HAP-1 (cell line): Measurements from ENCODE around the gene RASGRF1.
A peak's percentile ranks its signal among the peaks of the same experiment; 100 is the strongest.

Experiments
- DNase-seq, 2 experiments: peaks; one replicate each; pipeline ENCODE4 v3.0.0-alpha.2; 2016 to 2020; ENCODE audit warnings: low spot score in 2 of 2
- H3K27me3 ChIP-seq: fragments of 250-450 bp; sonication (Bioruptor Pico); 2 replicates; pipeline ENCODE4 v1.5.1; 2020; ENCODE audit warnings: low read depth, mild to moderate bottlenecking, moderate library complexity
- H3K36me3 ChIP-seq: fragments of 250-450 bp; sonication (Bioruptor Pico); replicated peaks from 2 replicates; pipeline ENCODE4 v1.5.1; 2020; ENCODE audit warnings: mild to moderate bottlenecking
- H3K4me1 ChIP-seq: fragments of 250-450 bp; sonication (Bioruptor Pico); 2 replicates; pipeline ENCODE4 v1.5.1; 2020; ENCODE audit warnings: mild to moderate bottlenecking
- H3K4me3 ChIP-seq: fragments of 250-450 bp; sonication (Bioruptor Pico); 2 replicates; pipeline ENCODE4 v1.5.1; 2020; ENCODE audit warnings: mild to moderate bottlenecking, moderate library complexity
- H3K9me3 ChIP-seq: fragments of 250-450 bp; sonication (Bioruptor Pico); 2 replicates; pipeline ENCODE4 v1.5.1; 2020; ENCODE audit warnings: mild to moderate bottlenecking, moderate library complexity
- in situ Hi-C: fragments of 300-500 bp; cut with MboI; formaldehyde crosslinking; loops from 3 replicates; pipeline ENCODE4 v1.14.3; 2020; ENCODE audit warnings: low sequenced_read_pairs, inconsistent platforms, mixed read lengths

Gene RASGRF1

GRCh38 chr15:78987556-78988360, 102.8 kb downstream of the RASGRF1 start:
- Histone ChIP-seq H3K4me3 (no peak overlapping the region), H3K36me3 (no peaks in the 10 kb centered on the region), H3K9me3 (no peaks in the 10 kb centered on the region), H3K4me1 (no peaks in the 10 kb centered on the region), H3K27me3 (peaks cover 17% of the 10 kb centered on the region)
- in situ Hi-C loops = no loop called here
- no peak for DNase-seq

- Histone ChIP-seq H3K4me3 (no peak overlapping the region), H3K4me1 (no peaks in the 10 kb centered on the region), H3K27me3 (peaks cover 17% of the 10 kb centered on the region), H3K9me3 (no peaks in the 10 kb centered on the region), H3K36me3 (no peaks in the 10 kb centered on the region)
- no peak for DNase-seq
- in situ Hi-C loops = no loop called here
Measured at GRCh38 chr15:78985859-78986475, 104.6 kb downstream of the RASGRF1 start.

- no peak overlapping the region for H3K4me3 ChIP-seq
- H3K4me1 ChIP-seq = peaks cover 3% of the 10 kb centered on the region
- DNase-seq = no peak
- peaks cover 15% of the 10 kb centered on the region for H3K27me3 ChIP-seq
- H3K9me3 ChIP-seq = no peaks in the 10 kb centered on the region
- H3K36me3 ChIP-seq = no peaks in the 10 kb centered on the region
- in situ Hi-C loops = no loop called here
Measured at GRCh38 chr15:78984041-78984440, 106.5 kb downstream of the RASGRF1 start.

GRCh38 chr15:78983146-78983918, 107.2 kb downstream of the RASGRF1 start:
- Histone ChIP-seq H3K4me3 (no peak overlapping the region), H3K4me1 (peaks cover 3% of the 10 kb centered on the region), H3K36me3 (no peaks in the 10 kb centered on the region), H3K9me3 (no peaks in the 10 kb centered on the region), H3K27me3 (peaks cover 10% of the 10 kb centered on the region)
- in situ Hi-C loops = no loop called here
- DNase-seq = no peak

- H3K36me3 ChIP-seq = no peaks in the 10 kb centered on the region
- no peak overlapping the region for H3K4me3 ChIP-seq
- H3K9me3 ChIP-seq = no peaks in the 10 kb centered on the region
- H3K4me1 ChIP-seq = peaks cover 3% of the 10 kb centered on the region
- in situ Hi-C loops = no loop called here
- H3K27me3 ChIP-seq = peaks cover 4% of the 10 kb centered on the region; the same call in 1 of the 2 replicates
- DNase-seq = no peak
Measured at GRCh38 chr15:78982736-78983135, 107.8 kb downstream of the RASGRF1 start.

- in situ Hi-C loops = no loop called here
- no peak for DNase-seq
- H3K4me3 ChIP-seq = no peak overlapping the region
- H3K9me3 ChIP-seq = no peaks in the 10 kb centered on the region
- H3K36me3 ChIP-seq = no peaks in the 10 kb centered on the region
- H3K27me3 ChIP-seq = no peaks in the 10 kb centered on the region
- H3K4me1 ChIP-seq = peaks cover 3% of the 10 kb centered on the region
Measured at GRCh38 chr15:78981532-78982313, 108.9 kb downstream of the RASGRF1 start.

GRCh38 chr15:78979456-78980320, 110.9 kb downstream of the RASGRF1 start:
- Histone ChIP-seq H3K4me1 (peaks cover 3% of the 10 kb centered on the region), H3K4me3 (no peak overlapping the region), H3K9me3 (no peaks in the 10 kb centered on the region), H3K27me3 (no peaks in the 10 kb centered on the region), H3K36me3 (no peaks in the 10 kb centered on the region)
- in situ Hi-C loops = no loop called here
- peak; percentile 88 to 92 for DNase-seq

- Histone ChIP-seq H3K4me1 (peaks cover 3% of the 10 kb centered on the region), H3K27me3 (no peaks in the 10 kb centered on the region), H3K36me3 (no peaks in the 10 kb centered on the region), H3K9me3 (no peaks in the 10 kb centered on the region), H3K4me3 (no peak overlapping the region)
- DNase-seq = no peak
- in situ Hi-C loops = no loop called here
Measured at GRCh38 chr15:78978601-78979179, 111.9 kb downstream of the RASGRF1 start.

GRCh38 chr15:78977591-78978347, 112.8 kb downstream of the RASGRF1 start:
- H3K9me3 ChIP-seq = no peaks in the 10 kb centered on the region
- no peak for DNase-seq
- H3K36me3 ChIP-seq = no peaks in the 10 kb centered on the region
- no peaks in the 10 kb centered on the region for H3K27me3 ChIP-seq
- in situ Hi-C loops = no loop called here
- H3K4me1 ChIP-seq = peaks cover 3% of the 10 kb centered on the region
- no peak overlapping the region for H3K4me3 ChIP-seq

GRCh38 chr15:78977091-78977571, 113.4 kb downstream of the RASGRF1 start:
- DNase-seq = no peak
- H3K4me1 ChIP-seq = peaks cover 3% of the 10 kb centered on the region
- in situ Hi-C loops = no loop called here
- H3K4me3 ChIP-seq = no peak overlapping the region
- H3K27me3 ChIP-seq = no peaks in the 10 kb centered on the region
- no peaks in the 10 kb centered on the region for H3K9me3 ChIP-seq
- H3K36me3 ChIP-seq = no peaks in the 10 kb centered on the region

GRCh38 chr15:78976691-78977090, 113.9 kb downstream of the RASGRF1 start:
- Histone ChIP-seq H3K27me3 (no peaks in the 10 kb centered on the region), H3K4me1 (peaks cover 3% of the 10 kb centered on the region), H3K4me3 (no peak overlapping the region), H3K9me3 (no peaks in the 10 kb centered on the region), H3K36me3 (no peaks in the 10 kb centered on the region)
- DNase-seq = no peak
- in situ Hi-C loops = no loop called here
